DMS53 treated with DMSO at 0.1 percent for 48 hours (cell line): ENCODE data around the gene FAM20C.

Experiments
- DNase-seq: peaks from one replicate; lab custom pipeline; 2025; ENCODE audit not compliant: unreplicated experiment; lab: John Stamatoyannopoulos, UW

Gene FAM20C

DNA sequence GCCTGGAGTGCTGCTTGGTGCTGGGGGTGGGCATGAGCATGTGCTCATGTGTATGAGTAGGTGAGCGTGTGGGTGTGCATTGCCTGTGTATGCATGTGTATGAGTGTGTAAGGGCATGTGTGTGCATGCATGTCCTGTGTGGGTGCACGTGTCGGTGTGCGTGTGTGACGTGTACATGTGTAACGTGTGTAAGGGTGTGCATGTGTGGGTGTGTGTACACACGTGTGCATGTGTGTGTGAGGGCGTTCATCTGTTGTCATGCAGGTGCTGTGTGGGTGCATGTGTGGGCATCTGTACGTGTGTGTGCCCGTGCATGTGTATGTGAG is 30.3 kb downstream of the FAM20C start:
- DNase-seq, result no peak

- no peak for DNase-seq
Measured at GRCh38 chr7:223118-223800, 30.9 kb downstream of the FAM20C start.

DNA sequence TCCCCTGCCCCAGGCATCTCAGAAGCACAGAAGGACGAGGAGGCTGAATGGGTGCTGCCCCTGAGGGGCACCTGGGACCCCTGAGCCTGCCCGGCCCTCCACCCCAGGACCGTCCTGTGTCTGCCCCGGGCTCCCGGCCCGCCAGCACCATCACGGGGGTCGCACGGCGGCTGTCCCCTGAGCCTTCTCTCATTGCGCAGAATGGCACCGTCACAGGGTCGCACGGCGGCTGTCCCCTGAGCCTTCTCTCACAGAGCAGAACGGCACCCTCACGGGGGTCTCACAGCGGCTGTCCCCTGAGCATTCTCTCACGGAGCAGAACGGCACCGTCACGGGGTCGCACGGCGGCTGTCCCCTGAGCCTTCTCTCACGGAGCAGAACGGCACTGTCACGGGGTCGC is 31.5 kb downstream of the FAM20C start:
- no peak for DNase-seq

DNA sequence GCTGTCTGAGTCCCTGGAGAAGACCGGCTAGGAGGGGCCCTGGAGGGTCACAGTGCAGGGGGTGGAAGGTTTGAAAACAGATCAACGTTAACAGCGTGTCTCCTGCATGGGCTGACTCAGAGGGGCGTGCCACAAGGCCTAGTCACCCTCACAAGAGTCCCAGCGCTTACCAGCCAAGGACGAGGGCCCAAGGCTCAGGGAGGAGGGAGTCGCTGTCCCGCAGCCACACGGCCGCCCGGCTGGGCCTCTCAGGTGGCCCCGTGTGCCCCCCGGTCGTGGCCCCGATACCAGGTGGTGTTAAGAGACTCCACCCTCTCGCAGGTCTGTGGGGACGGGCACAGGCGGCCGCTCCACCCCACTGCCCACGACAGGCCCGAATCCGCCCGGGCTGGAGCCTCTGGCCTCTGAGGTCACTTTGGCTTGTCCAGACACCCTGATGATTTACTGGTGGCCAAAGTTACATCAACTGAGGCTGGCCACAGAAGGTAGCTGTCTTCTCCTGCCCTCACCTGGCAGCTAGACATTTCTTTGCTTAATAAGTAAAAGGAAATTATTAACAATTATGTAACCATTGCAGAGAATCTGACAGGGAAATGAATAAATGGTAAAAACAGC is 34.0 kb downstream of the FAM20C start:
- no peak for DNase-seq

DNA sequence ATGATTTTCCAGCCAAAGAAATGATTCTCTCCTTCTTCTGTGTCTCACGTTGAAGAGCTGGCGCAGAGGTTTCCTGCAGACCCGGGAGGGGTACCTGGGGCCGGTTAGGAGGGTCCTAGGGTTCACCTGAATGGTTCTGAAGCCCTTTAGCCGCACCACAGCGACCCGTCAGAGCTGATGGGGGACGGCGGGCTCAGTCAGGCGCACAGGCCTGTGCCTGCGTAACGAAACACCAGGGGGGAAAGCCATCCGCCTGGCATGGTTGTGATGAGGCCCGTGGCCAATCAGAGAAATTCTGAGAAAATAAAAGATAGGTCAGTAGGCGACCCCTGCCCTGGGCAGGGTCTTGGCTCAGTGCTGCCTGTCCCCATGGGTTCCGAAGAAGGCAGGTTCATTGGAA is 35.6 kb downstream of the FAM20C start:
- no peak for DNase-seq

GRCh38 chr7:228610-229009 is 36.2 kb downstream of the FAM20C start:
- no peak for DNase-seq

DNA sequence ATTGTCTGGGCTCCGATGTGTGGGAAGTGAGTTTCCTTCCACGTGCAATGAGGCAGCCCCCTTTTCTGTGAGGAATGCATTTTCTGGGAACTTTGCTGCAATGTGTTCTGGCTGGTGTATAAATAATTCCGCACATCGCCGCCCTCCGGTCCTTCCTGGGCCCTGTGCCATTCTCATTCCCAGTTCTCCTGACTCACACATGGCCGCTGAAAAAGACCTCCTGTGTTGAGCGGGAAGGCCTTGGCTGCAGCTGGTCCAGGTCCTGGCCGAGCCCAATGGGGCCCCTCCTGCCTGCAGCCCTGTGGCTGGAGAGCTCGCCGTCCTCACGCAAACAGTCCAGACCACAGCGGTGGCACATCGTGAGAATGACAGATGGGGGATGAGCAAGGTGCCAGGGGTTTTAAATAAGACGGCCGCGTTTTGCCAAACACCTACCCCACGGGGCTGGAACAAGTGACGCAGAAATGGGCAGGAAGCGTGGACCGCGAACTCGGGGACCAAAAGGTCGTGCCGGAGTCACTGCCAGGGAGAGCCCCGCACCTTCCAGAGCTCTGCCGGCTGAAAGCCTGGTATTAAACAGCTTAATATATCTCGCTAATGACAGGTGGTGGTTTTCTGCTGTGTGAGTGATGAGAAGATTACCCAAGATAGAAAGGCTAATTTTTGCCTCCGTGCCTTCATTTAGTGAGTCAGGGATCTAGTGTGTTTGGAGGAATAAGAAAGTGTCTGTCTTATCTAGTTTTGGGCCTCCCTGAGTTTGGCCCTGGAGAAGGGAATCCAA is 37.0 kb downstream of the FAM20C start:
- DNase-seq, result no peak

DNA sequence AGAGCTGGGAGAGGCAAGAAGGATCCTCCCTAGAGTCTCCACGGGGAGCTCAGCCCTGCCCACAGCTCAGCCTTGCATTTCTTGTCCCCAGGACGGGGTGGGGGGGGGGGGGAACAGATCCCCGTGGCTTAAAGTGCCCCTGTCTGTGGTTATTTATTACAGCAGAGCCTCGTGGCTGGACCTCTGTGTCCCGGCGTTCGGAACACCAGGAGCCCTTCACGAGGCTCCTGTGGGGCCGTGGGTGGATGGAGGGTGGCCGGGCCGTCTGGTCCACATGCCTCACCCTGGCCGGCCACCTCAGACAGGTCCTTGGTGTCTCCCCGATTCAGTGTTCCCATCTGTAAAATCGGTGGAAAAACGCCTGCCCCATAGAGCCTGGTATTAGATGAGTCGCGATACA is 37.9 kb downstream of the FAM20C start:
- no peak for DNase-seq

DNA sequence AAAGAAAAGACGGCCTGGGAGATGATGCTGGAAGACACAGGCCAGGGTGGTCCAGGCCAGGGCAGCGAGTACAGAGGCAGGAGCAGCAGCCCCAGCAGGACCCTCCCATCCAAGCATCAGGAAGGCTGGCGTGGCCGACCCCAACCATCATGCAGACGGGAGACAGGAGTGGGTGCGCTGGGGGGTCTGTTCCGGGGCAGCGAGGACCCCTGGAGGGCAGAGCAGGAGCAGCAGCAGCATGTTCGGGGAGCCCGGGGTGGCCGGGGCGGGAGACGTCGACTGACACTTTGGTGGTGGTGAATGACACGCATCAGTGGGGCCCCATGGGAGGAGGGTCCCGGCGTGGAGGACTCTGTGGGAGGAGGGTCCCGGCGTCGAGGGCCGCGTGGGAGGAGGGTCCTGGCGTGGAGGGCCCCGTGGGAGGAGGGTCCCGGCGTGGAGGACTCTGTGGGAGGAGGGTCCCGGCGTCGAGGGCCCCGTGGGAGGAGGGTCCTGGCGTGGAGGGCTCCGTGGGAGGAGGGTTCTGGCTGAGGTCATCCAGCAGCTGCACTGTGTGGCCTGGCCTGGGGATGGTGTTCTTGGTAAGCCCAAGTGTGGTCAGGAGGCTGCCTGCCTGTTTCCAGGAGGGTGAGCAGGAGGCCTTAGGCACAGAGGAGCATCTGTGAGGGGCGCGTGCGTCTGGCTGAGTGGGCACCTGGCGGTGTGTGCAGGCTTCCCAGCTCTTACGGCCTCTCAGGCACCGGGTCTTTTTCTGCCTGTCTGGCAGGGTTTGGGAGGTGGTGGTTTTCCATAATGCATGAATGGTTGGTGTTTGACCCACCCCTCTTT is 38.9 kb downstream of the FAM20C start:
- no peak for DNase-seq

DNA sequence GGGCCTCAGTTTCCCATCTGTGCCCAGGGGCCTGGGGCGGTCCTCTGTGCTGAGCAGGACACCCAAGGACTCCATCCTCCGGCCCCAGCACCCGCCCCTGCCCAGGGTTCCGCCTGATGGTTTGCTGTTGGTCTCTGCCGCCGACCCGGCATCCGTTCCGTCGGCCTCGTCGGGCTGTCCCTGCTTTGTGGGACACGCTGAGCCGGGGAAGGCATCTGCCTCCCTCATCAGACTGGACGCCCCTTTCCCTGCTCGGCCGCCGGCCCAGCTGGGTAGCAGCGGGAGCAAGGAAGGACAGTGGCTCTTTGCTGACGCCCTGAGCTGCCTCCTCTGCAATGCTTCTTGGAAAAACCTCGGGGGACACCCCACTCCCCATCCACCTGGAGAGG is 39.5 kb downstream of the FAM20C start:
- no peak for DNase-seq

DNA sequence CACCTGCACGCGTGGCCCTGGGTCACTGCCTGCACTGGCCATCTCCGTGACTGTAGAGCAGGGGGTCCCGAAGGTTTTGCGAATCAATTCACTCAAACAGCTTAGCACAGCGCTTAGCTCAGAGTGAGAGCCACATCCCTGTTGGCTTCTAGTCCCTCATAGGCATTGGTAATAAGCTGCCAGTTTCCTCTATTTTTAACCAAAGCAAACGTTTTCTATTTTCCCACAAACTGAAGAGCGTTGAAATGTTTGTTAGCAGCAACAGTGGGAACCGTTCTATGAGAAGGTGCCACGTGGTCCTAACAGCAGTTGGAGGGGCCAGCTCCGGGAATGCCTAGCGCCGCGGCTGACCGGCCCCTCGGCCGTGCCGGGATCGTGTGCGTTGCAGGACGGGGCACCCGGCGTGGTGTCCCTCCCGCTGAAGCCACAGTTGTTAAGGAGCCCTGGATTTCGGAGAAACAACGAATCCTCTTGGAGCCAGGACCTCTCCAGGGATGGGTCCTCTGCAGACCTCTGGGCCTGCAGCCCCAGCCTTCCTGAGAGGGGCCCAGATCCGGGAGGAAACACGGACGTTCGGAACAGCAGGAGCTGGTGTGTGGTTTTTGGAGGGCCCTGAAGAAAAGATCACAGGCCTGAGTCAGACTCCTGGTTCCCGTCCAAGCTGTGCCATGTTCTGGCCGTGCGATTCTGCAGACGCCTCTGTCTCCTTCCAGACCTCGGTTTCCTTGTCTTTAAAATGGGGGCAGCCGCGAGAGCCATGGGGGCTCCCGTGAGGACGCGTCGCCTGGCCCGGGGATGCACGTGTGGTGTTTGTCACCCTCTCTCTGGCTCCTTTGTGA is 40.3 kb downstream of the FAM20C start:
- DNase-seq, result no peak

GRCh38 chr7:233249-234035 is 41.1 kb downstream of the FAM20C start:
- DNase-seq, result no peak

- no peak for DNase-seq
Measured at GRCh38 chr7:234051-234707, 41.8 kb downstream of the FAM20C start.

- DNase-seq, result no peak
Measured at GRCh38 chr7:234708-235553, 42.6 kb downstream of the FAM20C start.

GRCh38 chr7:235576-236395 is 43.4 kb downstream of the FAM20C start:
- no peak for DNase-seq

- DNase-seq, result no peak
Measured at GRCh38 chr7:236967-237366, 44.6 kb downstream of the FAM20C start.

GRCh38 chr7:237385-237784 is 45.0 kb downstream of the FAM20C start:
- DNase-seq, result no peak
